ENCODE data around the gene FANCC. TPM values are rescaled to one million over a fixed set of nuclear protein-coding genes. Genes with fewer than 3 reads are reported as not detected.

Gene FANCC
- total RNA-seq, 1 donor from 2014 or later, result 7.9 TPM

DNA sequence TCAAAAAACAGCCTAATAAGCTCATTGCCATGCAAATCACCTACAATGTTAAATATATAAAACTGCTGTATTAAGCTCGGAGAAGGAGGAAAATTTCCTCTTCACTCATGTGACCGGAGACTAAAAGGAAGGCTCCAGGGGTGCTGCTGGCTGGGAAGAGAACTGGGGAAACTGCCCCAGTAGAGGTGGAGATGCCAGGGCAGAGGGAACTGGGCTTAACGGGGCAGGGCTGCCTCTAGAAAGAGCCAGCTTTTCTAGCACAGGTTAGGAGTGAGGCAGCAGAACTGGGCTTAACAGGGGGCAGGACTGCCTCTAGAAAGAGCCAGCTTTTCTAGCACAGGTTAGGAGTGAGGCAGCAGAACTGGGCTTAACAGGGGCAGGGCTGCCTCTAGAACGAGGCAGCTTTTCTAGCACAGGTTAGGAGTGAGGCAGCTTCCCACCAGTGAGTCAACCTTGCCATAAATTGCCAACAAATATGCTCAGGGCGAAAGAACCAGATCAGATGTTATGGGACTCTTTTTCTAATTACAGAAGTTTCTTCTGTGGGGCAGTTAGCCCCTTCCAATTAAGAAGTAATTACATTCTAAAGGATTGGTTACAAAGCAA lies 115.3 kb downstream of the FANCC start:
- H3K4me3 Mint-ChIP-seq (ENCODE audit: unreplicated experiment), result no peak overlapping the region
- H3K4me1 Mint-ChIP-seq (ENCODE audit: low read depth, unreplicated experiment), result peaks cover 10% of the 10 kb centered on the region
- Histone ChIP-seq H3K4me2 (ENCODE audit: low read length) (no peak overlapping the region), H2AFZ (ENCODE audit: low read depth, low read length) (no peak overlapping the region), H3K27ac (ENCODE audit: low read depth, low read length) (no peak overlapping the region), H3K9ac (ENCODE audit: low read length) (no peak overlapping the region), H3K27me3 (ENCODE audit: insufficient read depth, low read length) (no peaks in the 10 kb centered on the region), H3K9me3 (ENCODE audit: insufficient read depth, low read depth, low read length) (no peaks in the 10 kb centered on the region), H3K36me3 (ENCODE audit: insufficient read depth, low read length) (no peaks in the 10 kb centered on the region), H4K20me1 (ENCODE audit: insufficient read depth, low read length) (no peaks in the 10 kb centered on the region), H3K4me1 (ENCODE audit: insufficient read depth, low read length) (peaks cover 8% of the 10 kb centered on the region), H3K4me3 (ENCODE audit: insufficient read depth, low read depth, low read length) (no peak overlapping the region), H3K79me2 (ENCODE audit: insufficient read depth, low read length) (no peaks in the 10 kb centered on the region)
- TF ChIP-seq, protein P1, sequence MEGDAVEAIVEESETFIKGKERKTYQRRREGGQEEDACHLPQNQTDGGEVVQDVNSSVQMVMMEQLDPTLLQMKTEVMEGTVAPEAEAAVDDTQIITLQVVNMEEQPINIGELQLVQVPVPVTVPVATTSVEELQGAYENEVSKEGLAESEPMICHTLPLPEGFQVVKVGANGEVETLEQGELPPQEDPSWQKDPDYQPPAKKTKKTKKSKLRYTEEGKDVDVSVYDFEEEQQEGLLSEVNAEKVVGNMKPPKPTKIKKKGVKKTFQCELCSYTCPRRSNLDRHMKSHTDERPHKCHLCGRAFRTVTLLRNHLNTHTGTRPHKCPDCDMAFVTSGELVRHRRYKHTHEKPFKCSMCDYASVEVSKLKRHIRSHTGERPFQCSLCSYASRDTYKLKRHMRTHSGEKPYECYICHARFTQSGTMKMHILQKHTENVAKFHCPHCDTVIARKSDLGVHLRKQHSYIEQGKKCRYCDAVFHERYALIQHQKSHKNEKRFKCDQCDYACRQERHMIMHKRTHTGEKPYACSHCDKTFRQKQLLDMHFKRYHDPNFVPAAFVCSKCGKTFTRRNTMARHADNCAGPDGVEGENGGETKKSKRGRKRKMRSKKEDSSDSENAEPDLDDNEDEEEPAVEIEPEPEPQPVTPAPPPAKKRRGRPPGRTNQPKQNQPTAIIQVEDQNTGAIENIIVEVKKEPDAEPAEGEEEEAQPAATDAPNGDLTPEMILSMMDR (IDR thresholded peaks at IDR 0.05; ENCODE audit: insufficient read depth, low read depth, low read length), result no peak
- no peak for TF ChIP-seq EZH2 (IDR thresholded peaks at IDR 0.05; ENCODE audit: insufficient read depth, low read length)
- H3K36me3 Mint-ChIP-seq (ENCODE audit: low read depth, unreplicated experiment), result no peaks in the 10 kb centered on the region
- DNase-seq (ENCODE audit: low read depth), result no peak
- H3K27me3 Mint-ChIP-seq (ENCODE audit: low read depth, unreplicated experiment), result no peaks in the 10 kb centered on the region
- no peak overlapping the region for H3K27ac Mint-ChIP-seq (ENCODE audit: unreplicated experiment)
- no peak for FAIRE-seq
- H3K9me3 Mint-ChIP-seq (ENCODE audit: unreplicated experiment), result no peaks in the 10 kb centered on the region

DNA sequence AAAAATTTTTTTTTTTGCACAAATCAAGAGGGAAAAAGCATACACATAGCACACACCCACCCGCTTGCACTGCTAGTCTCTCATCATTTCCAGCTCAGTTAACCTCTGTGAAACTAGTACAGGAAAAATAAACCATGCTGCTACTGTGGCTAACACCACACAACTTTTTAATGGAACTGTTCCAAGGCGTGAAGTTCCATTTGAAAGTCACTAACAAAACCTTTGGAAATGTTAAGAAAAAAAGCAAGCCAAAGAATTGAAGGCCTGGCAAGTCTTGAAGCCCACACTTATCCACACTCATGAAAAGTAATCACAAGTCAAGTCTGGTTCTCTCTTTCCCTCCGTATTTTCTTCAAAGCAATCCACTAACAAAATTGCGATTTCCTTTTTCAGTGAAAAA lies 116.3 kb downstream of the FANCC start:
- Histone ChIP-seq H3K9me3 (ENCODE audit: insufficient read depth, low read depth, low read length) (no peaks in the 10 kb centered on the region), H2AFZ (ENCODE audit: low read depth, low read length) (no peak overlapping the region), H3K36me3 (ENCODE audit: insufficient read depth, low read length) (no peaks in the 10 kb centered on the region), H3K27ac (ENCODE audit: low read depth, low read length) (no peak overlapping the region), H3K79me2 (ENCODE audit: insufficient read depth, low read length) (no peaks in the 10 kb centered on the region), H3K4me1 (ENCODE audit: insufficient read depth, low read length) (peaks cover 8% of the 10 kb centered on the region), H3K9ac (ENCODE audit: low read length) (no peak overlapping the region), H3K4me3 (ENCODE audit: insufficient read depth, low read depth, low read length) (no peak overlapping the region), H3K27me3 (ENCODE audit: insufficient read depth, low read length) (no peaks in the 10 kb centered on the region), H3K4me2 (ENCODE audit: low read length) (no peak overlapping the region), H4K20me1 (ENCODE audit: insufficient read depth, low read length) (no peaks in the 10 kb centered on the region)
- peak; percentile 34 for DNase-seq (ENCODE audit: low read depth)
- no peaks in the 10 kb centered on the region for H3K27me3 Mint-ChIP-seq (ENCODE audit: low read depth, unreplicated experiment)
- no peaks in the 10 kb centered on the region for H3K36me3 Mint-ChIP-seq (ENCODE audit: low read depth, unreplicated experiment)
- H3K4me1 Mint-ChIP-seq (ENCODE audit: low read depth, unreplicated experiment), result peaks cover 10% of the 10 kb centered on the region
- H3K27ac Mint-ChIP-seq (ENCODE audit: unreplicated experiment), result no peak overlapping the region
- no peak for FAIRE-seq
- TF ChIP-seq, protein P1 (IDR thresholded peaks at IDR 0.05; ENCODE audit: insufficient read depth, low read depth, low read length), result no peak
- no peak for TF ChIP-seq EZH2 (IDR thresholded peaks at IDR 0.05; ENCODE audit: insufficient read depth, low read length)
- no peak overlapping the region for H3K4me3 Mint-ChIP-seq (ENCODE audit: unreplicated experiment)
- H3K9me3 Mint-ChIP-seq (ENCODE audit: unreplicated experiment), result no peaks in the 10 kb centered on the region

DNA sequence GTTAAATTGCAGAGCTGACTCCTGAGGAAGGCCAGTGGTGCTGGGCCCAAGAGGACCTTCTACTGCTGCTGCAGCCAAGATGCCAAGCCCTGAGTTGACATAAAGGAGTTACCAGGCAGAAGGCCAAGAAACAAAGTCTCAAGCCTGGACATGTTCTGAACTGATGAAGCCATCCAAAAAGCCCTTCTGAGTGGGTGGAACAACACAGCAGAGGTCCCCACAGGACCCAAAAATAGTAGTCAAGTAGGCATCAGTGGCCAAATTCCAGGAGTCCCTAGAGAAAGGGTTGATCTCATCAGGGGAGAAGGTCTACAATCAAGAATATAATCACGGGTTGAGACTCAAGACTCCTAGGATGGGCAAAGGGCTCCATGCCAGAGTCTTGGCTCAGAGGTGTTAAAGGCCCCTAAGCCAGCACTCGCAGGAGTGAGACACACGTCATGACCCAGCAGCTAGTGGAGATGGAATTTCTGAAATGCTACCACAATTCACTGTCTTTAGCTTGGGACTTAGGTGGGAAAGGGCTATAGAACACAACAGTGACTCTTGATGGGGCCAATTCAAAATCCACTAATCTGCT lies 119.7 kb downstream of the FANCC start:
- H3K4me2 ChIP-seq (ENCODE audit: low read length), result peak overlapping the region; percentile 9
- Mint-ChIP-seq H3K27me3 (ENCODE audit: low read depth, unreplicated experiment) (no peaks in the 10 kb centered on the region), H3K4me1 (ENCODE audit: low read depth, unreplicated experiment) (peaks cover 10% of the 10 kb centered on the region), H3K4me3 (ENCODE audit: unreplicated experiment) (no peak overlapping the region), H3K9me3 (ENCODE audit: unreplicated experiment) (peaks cover 3% of the 10 kb centered on the region), H3K27ac (ENCODE audit: unreplicated experiment) (no peak overlapping the region), H3K36me3 (ENCODE audit: low read depth, unreplicated experiment) (no peaks in the 10 kb centered on the region)
- H3K4me3 ChIP-seq (ENCODE audit: insufficient read depth, low read depth, low read length), result no peak overlapping the region
- no peaks in the 10 kb centered on the region for H3K9me3 ChIP-seq (ENCODE audit: insufficient read depth, low read depth, low read length)
- peak; percentile 87 for DNase-seq (ENCODE audit: low read depth)
- H3K36me3 ChIP-seq (ENCODE audit: insufficient read depth, low read length), result no peaks in the 10 kb centered on the region
- H3K27me3 ChIP-seq (ENCODE audit: insufficient read depth, low read length), result no peaks in the 10 kb centered on the region
- peak; percentile 77 for FAIRE-seq
- no peaks in the 10 kb centered on the region for H3K79me2 ChIP-seq (ENCODE audit: insufficient read depth, low read length)
- H3K4me1 ChIP-seq (ENCODE audit: insufficient read depth, low read length), result peaks cover 8% of the 10 kb centered on the region
- no peak for TF ChIP-seq EZH2 (IDR thresholded peaks at IDR 0.05; ENCODE audit: insufficient read depth, low read length)
- TF ChIP-seq, protein P1 (IDR thresholded peaks at IDR 0.05; ENCODE audit: insufficient read depth, low read depth, low read length), result no peak
- H3K9ac ChIP-seq (ENCODE audit: low read length), result no peak overlapping the region
- H2AFZ ChIP-seq (ENCODE audit: low read depth, low read length), result no peak overlapping the region
- peak overlapping the region; percentile 29 for H3K27ac ChIP-seq (ENCODE audit: low read depth, low read length)
- no peaks in the 10 kb centered on the region for H4K20me1 ChIP-seq (ENCODE audit: insufficient read depth, low read length)
